Lung microvascular endothelial cell (primary cell): ENCODE data around the gene GABBR2. TPM values are rescaled to one million over a fixed set of nuclear protein-coding genes. Genes with fewer than 3 reads are reported as not detected.
"Not testable (repeated sequence)": the region's sequence is repeated elsewhere in the genome, so short reads cannot be mapped to it uniquely, and the experiment has no call there.

Experiments
- DNase-seq, 2 donors: peaks; one replicate each; pipeline versions ENCODE4 v3.0.0 to v3.0.0-alpha.2; 2010; ENCODE audit warnings: low read depth in 2 of 2
- total RNA-seq: library from RNA; depleted of rRNA; stranded (reverse); fragments of >200 nt; gene quantifications from 2 replicates; pipeline ENCODE4 v1.2.1, GENCODE V29; 2014

The GABBR2 gene
- total RNA-seq, 1 donor from 2014 or later: 1.2 TPM

DNA sequence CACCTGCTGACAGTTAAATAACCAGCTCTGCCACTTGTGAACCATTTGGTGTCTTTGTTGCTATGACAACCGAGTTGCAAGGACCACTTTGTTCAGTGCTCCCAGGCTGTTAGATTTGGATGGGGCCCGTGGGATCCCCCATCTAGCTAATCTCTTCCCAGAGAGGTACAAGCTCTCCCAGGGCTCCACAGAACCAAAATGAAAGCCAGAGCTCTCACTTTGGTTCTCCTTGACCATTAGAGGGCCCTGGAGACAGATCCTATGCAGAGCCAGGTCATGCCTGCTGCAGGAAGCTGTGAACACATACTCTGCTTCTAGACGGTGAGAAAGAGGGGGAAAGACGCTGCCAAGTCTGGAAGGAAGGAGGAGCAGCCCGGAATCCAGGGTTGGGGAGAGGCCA, 224.6 kb downstream of the GABBR2 start:
- peak in 1 of 2 donors; percentile 47 for DNase-seq

DNA sequence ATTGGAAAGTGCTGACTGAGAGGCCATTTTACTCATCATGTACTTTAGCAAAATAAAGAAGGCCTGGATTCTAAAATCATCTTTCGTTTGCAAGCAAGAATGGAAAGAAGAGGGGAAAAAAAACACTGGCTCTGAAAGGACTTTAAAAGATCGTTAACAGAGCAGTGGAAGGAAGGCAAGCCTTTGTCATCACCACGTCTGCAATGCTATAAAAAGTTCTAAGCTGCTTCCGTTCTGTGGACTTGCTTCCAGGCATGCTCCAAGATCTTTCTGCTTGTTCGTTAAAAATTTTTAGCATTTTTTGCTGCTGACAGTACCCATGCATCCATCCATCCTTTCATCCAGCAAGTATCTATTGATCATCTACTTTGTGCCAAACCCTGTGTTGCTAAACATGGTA, 226.5 kb downstream of the GABBR2 start:
- DNase-seq: no peak

DNA sequence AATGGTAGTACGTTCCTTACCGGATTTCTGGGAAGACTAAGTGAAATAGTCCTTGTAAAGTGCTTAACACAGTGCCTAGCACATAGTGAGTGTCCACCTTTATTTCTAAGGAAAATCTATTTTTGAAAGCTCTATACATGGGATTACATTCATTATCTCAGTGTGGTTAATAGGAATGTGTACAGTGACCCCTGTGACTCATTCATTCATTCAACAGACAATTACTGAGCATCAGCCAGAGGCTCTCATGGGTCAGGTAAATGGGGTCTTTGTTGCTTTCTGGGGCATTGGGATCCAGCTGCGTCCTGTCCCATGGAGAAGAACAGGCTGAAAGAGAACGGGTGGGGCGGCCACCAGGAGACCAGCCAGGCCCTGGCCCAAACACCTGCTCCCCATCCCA, 227.1 kb downstream of the GABBR2 start:
- no peak for DNase-seq

DNA sequence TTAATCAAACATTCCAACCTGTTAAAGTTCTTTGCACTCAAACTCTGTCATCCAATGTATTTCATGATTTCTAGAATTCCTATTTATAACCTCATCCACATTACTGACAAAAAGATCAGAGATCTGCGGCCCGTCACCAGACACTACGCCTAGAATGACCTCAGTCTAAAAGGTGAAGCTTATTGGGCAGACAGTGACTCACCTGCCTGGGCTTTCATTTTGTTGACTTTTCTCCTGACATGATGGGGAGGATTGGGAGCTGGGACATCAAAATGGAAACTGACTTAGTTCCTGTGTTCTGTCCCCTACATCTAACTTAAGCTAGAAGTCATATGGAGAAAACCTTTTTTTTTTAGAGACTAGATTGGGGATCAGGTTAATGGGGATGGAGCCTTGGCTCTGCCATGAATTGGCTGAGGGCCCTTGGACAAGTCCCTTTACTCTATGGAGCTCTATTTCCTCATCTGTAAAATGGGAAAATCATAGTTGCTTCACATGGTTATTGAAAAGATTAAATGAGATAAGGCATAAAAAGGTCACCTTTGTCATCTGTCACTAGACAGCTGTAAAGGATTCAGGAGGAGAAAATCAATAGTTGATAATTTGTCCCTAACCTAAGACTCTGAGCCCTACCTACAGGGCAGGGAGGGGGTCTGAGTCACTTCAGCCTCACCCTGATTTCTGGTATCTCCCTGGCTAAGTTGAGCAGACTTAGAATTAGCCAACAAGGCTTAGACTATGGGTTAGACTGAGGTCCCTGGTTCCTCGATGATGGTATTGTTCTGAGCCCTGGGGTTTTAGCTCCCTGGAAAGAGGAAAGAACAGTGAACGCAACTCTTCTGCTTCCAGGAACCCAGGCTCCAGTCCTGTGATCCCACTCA, 228.5 kb downstream of the GABBR2 start:
- DNase-seq: no peak

DNA sequence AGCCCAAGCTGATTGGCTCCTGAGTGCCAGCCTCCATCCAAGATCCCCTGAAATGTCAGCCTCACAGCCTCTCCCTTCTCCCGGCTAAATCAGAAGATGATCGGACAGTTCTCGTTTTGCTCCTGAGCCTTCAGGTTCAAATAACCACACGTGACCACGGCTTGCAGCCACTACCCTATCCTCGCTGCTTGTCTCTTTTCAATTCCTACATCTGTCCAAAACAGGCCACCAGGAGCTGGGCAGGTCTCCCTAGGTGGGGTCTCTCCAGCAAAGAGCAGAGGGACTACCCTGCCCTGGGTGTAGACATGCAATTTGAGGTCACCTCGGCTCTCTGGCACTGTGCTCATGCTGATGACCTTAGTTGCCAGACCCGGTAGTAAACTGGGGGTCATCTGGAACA, 229.3 kb downstream of the GABBR2 start:
- no peak for DNase-seq

DNA sequence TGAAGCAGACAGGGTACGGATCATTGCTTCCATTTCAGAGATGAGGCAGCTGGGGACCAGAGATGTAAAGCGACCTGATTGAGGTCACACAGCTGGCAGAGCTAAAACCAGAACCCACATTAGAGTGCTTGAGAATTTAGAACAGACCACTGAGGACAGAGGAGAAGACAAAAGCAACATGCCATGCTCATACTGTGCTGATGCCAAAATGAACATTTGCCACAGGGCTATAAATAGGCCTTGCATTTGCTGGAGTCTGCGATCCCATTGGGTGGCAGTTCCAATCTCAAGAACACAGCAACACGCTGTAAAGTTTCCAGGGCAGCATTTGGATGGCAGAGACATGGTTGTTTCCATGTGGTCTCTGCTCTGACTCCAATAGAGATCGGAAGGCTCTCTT, 230.9 kb downstream of the GABBR2 start:
- no peak for DNase-seq

DNA sequence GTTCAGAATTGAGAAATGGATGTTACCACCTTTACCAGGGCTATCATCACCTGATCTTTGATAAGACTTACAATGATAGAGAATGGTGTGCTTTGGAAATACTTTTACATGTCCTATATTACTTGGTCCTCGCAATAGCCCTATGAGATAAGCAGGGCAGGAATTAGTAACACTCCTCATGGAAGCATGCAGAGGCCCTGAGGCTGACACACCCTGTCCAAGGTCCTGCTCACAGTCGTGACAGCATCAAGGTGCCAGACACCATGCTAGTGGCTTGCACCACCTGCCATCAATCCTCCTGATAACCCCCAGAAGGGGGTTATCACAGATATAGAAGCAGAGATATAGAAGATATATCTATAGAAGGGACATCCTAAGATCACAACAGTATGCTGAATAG, 236.5 kb downstream of the GABBR2 start:
- DNase-seq: no peak

DNA sequence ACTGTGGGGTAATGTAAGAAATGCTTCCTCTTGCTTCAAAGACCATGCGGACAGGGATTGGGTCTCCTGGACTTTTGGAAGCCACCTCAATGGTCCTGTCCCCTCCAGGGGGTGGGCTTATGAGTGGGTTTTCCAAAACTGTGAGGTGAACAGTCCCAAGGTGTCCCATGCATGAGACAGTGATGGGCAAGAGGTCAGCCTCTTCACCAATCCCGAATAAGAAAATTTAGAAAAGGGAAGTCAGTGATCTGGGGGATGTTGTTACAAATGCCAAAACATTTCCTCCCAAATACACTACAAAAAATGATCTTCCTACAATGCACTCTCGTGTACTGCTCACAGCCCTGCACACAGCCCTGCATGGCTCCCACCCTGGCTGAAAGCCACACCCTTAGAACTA, 237.6 kb downstream of the GABBR2 start:
- DNase-seq: no peak

DNA sequence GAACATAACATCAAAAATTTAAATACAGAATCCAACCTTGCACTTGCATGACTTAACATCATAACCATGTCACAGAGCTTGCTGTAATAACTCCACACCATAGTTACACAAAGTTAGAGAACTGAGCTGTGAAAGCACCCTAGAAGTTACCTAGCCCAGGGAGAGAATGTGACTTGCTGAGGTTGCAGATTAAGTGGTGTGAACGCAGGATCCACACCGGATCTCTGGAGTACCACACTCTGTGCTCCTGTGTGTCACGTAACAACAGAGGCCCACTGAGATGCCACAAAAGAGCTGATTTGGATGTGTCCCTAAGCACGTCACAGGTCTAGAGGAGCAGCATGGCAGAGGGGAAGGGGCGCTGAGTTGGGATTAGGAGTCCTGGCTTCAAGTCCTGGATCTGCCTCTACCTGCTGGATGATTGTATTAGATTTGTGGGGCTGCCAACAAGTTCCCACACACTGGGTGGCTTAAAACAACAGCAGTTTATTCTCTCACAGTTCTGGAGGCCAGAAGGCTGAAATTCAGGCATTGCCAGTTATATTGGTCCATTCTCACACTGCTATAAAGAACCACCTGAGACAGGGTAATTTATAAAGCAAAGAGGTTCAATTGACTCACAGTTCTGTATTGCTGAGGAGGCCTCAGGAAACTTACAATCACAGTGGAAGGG, 240.0 kb downstream of the GABBR2 start:
- DNase-seq: no peak

DNA sequence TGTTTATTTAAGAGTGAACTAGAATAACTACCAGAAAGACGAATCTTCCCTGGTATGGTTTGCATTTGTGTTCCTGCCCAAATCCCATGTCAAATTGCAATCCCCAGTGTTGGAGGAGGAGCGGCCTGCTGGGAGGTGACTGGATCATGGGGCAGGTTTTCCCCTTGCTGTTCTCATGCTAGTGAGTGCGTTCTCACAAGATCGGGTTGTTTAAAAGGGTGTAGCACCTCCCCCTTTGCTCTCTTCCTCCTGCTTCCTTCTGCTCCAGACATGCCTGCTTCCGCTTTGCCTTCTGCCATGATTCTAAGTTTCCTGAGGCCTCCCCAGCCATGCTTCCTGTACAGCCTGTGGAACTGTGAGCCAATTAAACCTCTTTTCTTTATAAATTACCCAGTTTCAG, 242.9 kb downstream of the GABBR2 start:
- no peak for DNase-seq

DNA sequence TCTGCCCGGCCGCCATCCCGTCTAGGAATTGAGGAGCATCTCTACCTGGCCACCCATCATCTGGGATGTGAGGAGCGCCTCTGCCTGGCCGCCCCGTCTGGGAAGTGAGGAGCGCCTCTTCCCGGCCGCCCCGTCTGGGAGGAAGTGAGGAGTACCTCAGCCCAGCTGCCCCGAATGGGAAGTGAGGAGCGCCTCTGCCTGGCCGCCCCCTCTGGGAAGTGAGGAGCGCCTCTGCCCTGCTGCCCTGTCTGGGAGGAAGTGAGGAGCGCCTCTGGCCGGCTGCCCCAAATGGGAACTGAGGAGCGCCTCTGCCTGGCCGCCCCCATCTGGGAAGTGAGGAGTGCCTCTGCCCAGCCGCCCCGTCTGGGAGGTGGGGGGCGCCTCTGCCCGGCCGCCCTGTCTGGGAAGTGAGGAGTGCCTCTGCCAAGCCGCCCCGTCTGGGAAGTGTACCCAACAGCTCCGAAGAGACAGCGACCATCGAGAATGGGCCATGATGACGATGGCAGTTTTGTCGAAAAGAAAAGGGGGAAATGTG, 244.5 kb downstream of the GABBR2 start:
- not testable (repeated sequence) for DNase-seq

DNA sequence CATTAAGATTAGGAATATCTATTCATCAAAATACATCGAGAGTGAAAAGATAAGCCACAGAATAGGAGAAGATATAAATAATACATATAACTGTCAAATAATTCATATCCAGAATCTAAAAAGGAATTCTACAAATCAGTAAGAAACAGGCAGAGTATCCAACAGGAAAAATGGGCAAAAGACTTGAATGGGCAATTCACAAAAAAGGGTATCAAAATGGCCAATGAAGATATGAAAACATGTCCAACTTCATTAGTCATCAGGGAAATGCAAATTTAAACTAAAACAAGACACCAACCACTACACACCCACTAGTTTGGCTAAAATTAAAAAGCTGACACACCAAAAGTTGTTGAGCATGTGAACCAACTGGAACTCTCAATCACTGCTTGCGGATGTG, 246.4 kb downstream of the GABBR2 start:
- no peak for DNase-seq

DNA sequence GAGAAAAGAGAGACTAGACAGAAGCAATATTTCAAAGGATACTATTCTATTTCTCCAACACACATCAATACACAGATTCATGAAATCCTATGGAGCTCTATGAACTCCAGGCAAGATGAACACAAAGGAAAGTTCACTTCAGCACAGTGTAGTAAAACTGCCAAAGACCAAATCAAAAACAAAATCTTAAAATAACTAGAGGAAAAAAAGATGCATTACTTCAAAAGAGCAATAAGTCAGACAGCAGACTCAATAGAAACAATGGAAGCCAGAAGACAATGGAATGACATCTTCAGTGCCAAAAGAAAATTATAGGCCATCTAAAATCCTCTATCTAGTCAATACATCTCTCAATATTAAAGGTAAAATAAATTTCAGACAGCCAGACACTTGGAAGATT, 248.0 kb downstream of the GABBR2 start:
- no peak for DNase-seq

DNA sequence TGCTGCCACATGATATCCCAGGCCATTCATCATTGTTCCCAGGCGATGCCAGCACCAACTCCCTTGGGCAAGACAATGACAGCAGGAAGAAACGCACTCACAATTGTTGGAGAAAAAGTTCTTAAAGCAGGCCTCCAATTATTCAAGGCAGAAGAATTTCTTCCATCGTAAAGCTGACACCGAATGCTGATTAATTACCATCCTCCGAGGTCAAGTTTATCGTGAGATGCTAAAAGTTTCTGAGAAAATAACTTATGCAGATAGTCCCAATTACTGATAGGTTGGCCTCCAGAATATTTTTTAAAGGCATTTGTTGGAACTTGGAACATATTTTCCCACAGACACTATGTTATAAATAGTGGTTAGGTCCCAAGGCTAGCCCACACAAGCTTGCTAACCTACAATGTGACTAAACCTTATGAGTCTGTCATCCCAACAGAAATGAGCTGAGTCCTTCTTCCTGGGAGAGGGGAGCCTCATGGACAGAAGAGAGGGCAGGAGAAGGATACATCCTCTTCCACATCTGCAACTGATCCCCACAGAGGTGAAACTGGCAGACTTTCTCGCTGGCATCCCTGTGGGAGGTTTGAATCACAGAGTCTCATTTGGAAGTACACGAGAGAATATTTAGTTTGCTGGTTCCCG, 250.9 kb downstream of the GABBR2 start:
- DNase-seq: no peak

DNA sequence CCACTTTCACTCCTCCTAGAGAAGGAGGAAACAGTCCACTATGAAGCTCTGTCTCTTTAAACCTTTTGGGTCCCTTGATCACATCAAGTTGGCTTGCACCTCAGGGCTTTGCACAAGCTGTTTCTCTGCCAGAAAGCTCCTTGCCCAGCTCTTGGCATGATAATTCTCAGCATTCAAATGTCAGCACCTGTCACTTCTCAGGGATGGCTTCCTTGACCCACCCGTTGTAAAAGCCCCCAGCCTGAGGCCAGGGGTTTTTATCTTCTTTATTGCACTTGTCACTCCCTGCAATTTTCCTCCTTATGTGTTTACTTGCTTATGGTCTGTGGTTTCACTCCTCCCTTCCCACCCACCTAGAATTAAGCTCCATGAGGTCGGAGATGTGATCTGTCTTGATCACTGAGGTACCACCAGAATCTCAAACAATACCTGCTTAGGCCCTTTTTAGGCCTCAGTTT, 252.6 kb downstream of the GABBR2 start:
- no peak for DNase-seq

DNA sequence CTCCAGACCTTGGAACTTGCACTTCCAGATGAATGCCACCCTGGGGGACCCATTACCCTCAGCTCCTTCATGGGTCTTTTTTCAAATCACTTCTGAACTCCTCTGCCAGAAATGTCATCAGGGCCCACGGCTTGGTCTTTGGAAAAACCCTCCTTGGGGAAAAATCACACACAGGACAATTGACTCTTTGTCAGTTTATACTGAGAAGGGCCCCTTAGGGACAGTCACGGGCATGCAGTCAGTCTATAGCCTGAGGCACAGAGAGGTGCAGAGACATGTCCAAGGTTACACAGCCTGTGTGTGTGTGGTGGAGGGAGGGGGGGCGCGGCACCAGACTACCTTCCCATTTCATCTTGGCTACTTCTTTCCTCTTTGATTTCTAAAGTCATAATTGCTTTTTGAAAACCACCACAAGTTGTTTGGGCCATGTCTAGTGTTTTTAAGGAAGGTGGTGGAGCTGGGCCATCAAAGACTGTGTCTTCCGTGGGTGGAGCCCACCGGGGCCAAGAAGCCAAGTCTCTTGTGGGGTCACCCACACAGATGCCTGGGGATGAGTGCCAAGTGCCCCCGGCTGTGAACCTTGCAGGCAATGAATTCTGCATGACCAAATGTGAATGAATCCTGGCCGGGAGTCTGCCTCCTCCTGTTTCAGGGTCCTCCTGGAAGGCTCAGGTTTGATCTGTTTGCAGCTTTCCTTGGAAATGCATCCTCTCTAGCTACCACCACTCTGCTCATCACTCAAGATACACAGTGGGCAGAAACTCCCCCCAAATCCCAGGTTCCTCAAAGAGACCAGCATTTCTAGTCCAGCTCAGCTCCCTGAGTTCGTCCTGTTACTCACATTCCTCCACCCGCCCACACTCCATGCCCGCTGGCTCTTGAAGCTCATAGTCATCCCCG, 253.2 kb downstream of the GABBR2 start:
- no peak for DNase-seq

DNA sequence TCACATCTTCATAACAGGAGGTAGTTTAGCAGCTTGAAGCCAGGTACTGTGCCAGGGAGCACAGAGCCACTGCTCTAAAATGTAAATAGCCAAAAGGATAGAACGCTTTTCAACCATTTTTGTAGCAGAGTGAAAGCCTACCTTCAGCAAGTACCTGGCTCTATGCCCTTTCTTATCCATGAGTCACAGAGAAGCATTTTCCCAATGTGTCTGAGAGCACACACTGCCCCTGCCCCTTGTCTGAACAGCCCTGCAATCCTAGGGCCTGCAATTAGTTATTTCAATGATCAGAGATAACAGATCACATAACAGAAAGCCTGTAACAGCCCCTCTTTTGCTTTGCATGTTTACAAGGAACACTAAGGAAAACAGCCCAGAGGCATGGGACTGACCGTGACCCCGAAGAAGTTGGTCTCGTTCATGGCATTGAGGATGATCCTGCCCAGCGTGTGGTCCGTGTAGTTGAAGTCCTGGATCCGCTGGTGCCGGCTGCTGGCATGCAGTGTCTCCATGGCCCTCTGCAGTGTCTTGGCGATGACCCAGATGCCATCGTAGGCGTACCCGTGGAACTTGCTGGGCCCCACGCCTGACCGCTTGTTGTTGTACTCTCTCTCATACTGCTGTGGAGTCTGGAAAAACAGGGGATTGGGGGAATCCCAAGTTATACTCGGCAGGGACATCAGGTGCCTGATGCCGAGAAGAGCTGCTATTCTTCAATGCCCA, 255.0 kb downstream of the GABBR2 start:
- DNase-seq: no peak

DNA sequence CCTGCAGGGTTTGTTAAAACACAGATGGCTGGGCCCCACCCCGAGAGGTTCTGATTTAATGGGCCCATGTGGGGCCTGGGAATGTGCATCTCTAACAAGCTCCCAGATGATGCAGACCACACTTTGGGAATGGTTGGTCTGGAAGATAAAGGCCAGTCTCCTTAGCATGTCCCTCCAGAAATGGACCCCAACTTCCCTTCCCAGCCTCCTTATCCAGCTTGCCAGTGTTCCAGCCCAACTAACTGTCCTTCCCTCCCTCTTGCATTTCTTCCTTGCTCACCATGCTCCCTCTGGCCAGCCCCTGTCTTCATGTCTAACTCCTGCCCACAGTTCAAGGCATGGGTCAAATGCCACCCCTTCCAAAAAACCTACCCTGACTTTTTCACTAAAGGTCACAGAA, 257.2 kb downstream of the GABBR2 start:
- no peak for DNase-seq

DNA sequence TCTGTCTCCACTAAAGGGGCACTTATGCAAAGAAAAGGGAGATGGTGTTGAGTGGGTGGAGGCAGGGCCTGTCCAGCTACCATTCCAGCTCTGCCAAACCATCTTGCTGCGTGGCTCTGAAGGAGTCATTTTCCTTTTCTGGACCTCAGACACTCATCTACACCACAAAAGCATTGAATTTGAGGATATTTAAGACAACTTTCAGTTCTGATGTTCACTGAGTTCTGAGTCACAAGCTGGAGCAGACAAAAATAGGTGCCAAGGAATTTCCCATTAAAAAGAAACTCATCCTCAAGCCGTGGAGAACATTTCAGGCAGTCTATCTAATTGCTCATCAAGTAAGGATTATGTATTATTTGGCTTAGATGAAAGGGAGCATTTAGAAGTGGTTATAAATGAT, 258.2 kb downstream of the GABBR2 start:
- peak in 1 of 2 donors; percentile 12 for DNase-seq

DNA sequence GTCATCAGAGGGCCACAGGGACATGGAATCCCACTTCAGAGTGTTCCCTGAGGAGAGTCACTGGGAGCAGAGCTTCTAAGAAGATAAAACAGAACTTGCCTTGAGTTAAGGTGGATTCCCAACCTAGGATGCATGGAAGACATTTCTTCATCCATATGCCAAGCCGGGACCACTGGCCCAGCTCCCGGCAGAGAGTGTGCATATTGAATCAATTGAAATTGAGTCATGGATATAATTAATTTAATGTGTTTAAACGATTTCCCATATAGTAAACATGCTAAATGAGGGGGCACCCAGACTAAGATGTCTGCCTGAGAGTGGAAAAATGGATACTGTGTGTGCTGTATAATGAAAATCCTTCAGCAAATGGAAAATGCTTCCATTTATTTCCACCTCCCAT, 258.9 kb downstream of the GABBR2 start:
- DNase-seq: no peak

DNA sequence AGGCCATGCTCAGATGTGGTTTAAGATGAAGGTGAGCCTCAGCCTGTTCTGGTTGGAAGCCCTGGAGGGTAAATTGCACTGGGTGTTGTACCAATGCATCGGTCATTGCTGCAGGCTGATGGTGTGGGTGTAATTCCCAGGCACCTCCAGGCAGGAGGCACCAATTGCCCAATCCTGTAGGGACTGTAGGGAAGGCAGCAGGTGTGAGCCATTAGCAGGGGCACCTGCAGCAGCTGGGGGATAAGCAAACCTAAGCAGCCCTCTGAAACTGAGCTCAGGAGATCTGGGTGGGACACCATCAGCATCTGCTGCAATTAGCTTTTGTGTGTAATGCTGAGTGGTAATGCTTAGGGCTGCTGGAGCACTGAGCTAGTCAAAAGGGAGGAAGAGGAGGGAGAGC, 263.2 kb downstream of the GABBR2 start:
- DNase-seq: no peak
